IMR-90 (cell line): Measurements from ENCODE around the gene ZNF473. TPM values are rescaled to one million over a fixed set of nuclear protein-coding genes. Genes with fewer than 3 reads are reported as not detected.

Experiments
- ATAC-seq: fragments of 200-7000 bp; cut with Tn5 transposase; 2 replicates; pipeline ENCODE4 v1.9.1; 2020; ENCODE audit warnings: low read depth, mild to moderate bottlenecking, moderate library complexity
- BruUV-seq: library from RNA; stranded (reverse); fragments of 400-500 nt; replicated peaks from 2 replicates; lab custom pipeline; 2021; lab: Mats Ljungman, UMichigan
- CTCF ChIA-PET: fragments of 300-600 bp; formaldehyde crosslinking; extraction: SDS; loops from one replicate; lab custom pipeline; 2021; ENCODE audit warnings: antibody characterized with exemption; lab: Yijun Ruan, JAX
- POLR2A ChIA-PET: fragments of 300-600 bp; sonication (Branson Sonifier 250); formaldehyde crosslinking; loops from one replicate; lab custom pipeline; 2022; ENCODE audit warnings: antibody characterized with exemption; ENCODE audit not compliant: unreplicated experiment; lab: Charles Lee
- DNase-seq: peaks from one replicate; pipeline ENCODE4 v3.0.0; 2013
- H2AFZ ChIP-seq: replicated peaks from 2 replicates; pipeline ENCODE3; 2013; ENCODE audit warnings: low read length, mild to moderate bottlenecking; ENCODE audit not compliant: poor library complexity
- H2AK5ac ChIP-seq: 2 replicates; pipeline ENCODE4 v1.6.1; 2013; ENCODE audit warnings: low read depth, low read length, inconsistent platforms
- H2AK9ac ChIP-seq: replicated peaks from 2 replicates; pipeline ENCODE3; 2013; ENCODE audit warnings: mild to moderate bottlenecking, low read depth, low read length, moderate library complexity; ENCODE audit not compliant: poor library complexity
- H2BK120ac ChIP-seq: 2 replicates; pipeline ENCODE4 v1.6.1; 2013; ENCODE audit warnings: low read depth, low read length, inconsistent platforms
- H2BK15ac ChIP-seq: 3 replicates; pipeline ENCODE4 v1.6.1; 2013; ENCODE audit warnings: low read depth, low read length, inconsistent platforms
- H2BK20ac ChIP-seq: 2 replicates; pipeline ENCODE4 v1.6.1; 2013; ENCODE audit warnings: low read depth, mild to moderate bottlenecking, inconsistent platforms, low read length, moderate library complexity
- H2BK5ac ChIP-seq: 2 replicates; pipeline ENCODE4 v1.6.1; 2013; ENCODE audit warnings: mild to moderate bottlenecking, low read depth, low read length, inconsistent platforms; ENCODE audit not compliant: poor library complexity, severe bottlenecking
- H3K14ac ChIP-seq: replicated peaks from 2 replicates; pipeline ENCODE4 v1.6.1; 2013; ENCODE audit warnings: low read depth, low read length, inconsistent platforms
- H3K18ac ChIP-seq: 2 replicates; pipeline ENCODE4 v1.6.1; 2013; ENCODE audit warnings: low read depth, low read length, control low read depth
- H3K23ac ChIP-seq: 2 replicates; pipeline ENCODE4 v1.6.1; 2013; ENCODE audit warnings: low read depth, low read length, inconsistent platforms
- H3K27ac ChIP-seq: 2 replicates; pipeline ENCODE4 v1.5.1; 2013; ENCODE audit warnings: mild to moderate bottlenecking, control low read depth, low read length; ENCODE audit not compliant: insufficient read depth
- H3K27me3 ChIP-seq: 2 replicates; pipeline ENCODE4 v1.6.1; 2013; ENCODE audit warnings: low read length; ENCODE audit not compliant: control insufficient read depth, insufficient read depth
- H3K36me3 ChIP-seq: 2 replicates; pipeline ENCODE4 v1.6.1; 2013; ENCODE audit warnings: low read length, mixed read lengths; ENCODE audit not compliant: control insufficient read depth, insufficient read depth
- H3K4ac ChIP-seq: 2 replicates; pipeline ENCODE4 v1.6.1; 2013; ENCODE audit warnings: low read depth, low read length, inconsistent platforms
- H3K4me1 ChIP-seq: 2 replicates; pipeline ENCODE4 v1.6.1; 2013; ENCODE audit warnings: low read length, mixed read lengths; ENCODE audit not compliant: control insufficient read depth, insufficient read depth
- H3K4me2 ChIP-seq: 2 replicates; pipeline ENCODE4 v1.6.1; 2013; ENCODE audit warnings: low read depth, mild to moderate bottlenecking, control low read depth, low read length, moderate library complexity
- H3K4me3 ChIP-seq: 2 replicates; pipeline ENCODE4 v1.5.1; 2013; ENCODE audit warnings: low read depth, mild to moderate bottlenecking, control low read depth, low read length, moderate library complexity; ENCODE audit not compliant: insufficient read depth
- H3K56ac ChIP-seq: 2 replicates; pipeline ENCODE4 v1.6.1; 2013; ENCODE audit warnings: low read length, inconsistent platforms; ENCODE audit not compliant: insufficient read depth; ENCODE audit errors: extremely low read depth
- H3K79me1 ChIP-seq, 2 experiments: 2 replicates each; pipeline ENCODE4 v1.6.1; 2013; ENCODE audit warnings: low read length in 2 of 2, inconsistent platforms in 1 of 2, low read depth in 1 of 2
- H3K9ac ChIP-seq: 2 replicates; pipeline ENCODE4 v1.6.1; 2013; ENCODE audit warnings: low read depth, low read length, control low read depth
- H3K9me1 ChIP-seq: 2 replicates; pipeline ENCODE4 v1.6.1; 2013; ENCODE audit warnings: low read length, inconsistent platforms; ENCODE audit not compliant: insufficient read depth
- H3K9me3 ChIP-seq: 2 replicates; pipeline ENCODE4 v1.6.1; 2013; ENCODE audit warnings: low read length; ENCODE audit not compliant: control insufficient read depth, insufficient read depth
- H4K20me1 ChIP-seq: 2 replicates; pipeline ENCODE4 v1.6.1; 2013; ENCODE audit warnings: low read length, inconsistent platforms; ENCODE audit not compliant: insufficient read depth
- H4K5ac ChIP-seq: 2 replicates; pipeline ENCODE4 v1.6.1; 2013; ENCODE audit warnings: mild to moderate bottlenecking, low read depth, low read length, control low read depth
- H4K8ac ChIP-seq, 2 experiments: 2 replicates each; pipeline ENCODE4 v1.6.1; 2013; ENCODE audit warnings: low read depth in 2 of 2, low read length in 2 of 2, control low read depth in 1 of 2, inconsistent platforms in 1 of 2
- H4K91ac ChIP-seq: 2 replicates; pipeline ENCODE4 v1.6.1; 2013; ENCODE audit warnings: low read depth, low read length, inconsistent platforms; ENCODE audit not compliant: insufficient read depth
- BHLHE40 ChIP-seq: fragments of 150-350 bp; IDR thresholded peaks from 2 replicates; pipeline ENCODE4 v1.6.1; 2016; ENCODE audit warnings: mild to moderate bottlenecking, low read depth, low read length
- CEBPB ChIP-seq: IDR thresholded peaks from 2 replicates; pipeline ENCODE4 v1.6.1; 2012; ENCODE audit warnings: low read depth, low read length, improper control_type of control experiment
- CHD1 ChIP-seq: IDR thresholded peaks from 2 replicates; pipeline ENCODE4 v1.6.1; 2012; ENCODE audit warnings: low read depth, low read length, improper control_type of control experiment
- CTCF ChIP-seq: conservative IDR thresholded peaks from 2 replicates; pipeline ENCODE4 v1.5.1; 2012; ENCODE audit warnings: mild to moderate bottlenecking, low read depth, low read length, improper control_type of control experiment
- ELK1 ChIP-seq: fragments of 150-350 bp; IDR thresholded peaks from 2 replicates; pipeline ENCODE4 v1.6.1; 2016; ENCODE audit warnings: low read depth, mild to moderate bottlenecking, low read length, moderate library complexity, borderline replicate concordance
- FOS ChIP-seq: fragments of 150-350 bp; IDR thresholded peaks from 2 replicates; pipeline ENCODE4 v1.6.1; 2016; ENCODE audit warnings: low read depth, low read length
- MAFK ChIP-seq: IDR thresholded peaks from 2 replicates; pipeline ENCODE4 v1.6.1; 2012; ENCODE audit warnings: low read depth, low read length, improper control_type of control experiment
- MAZ ChIP-seq: IDR thresholded peaks from 2 replicates; pipeline ENCODE4 v1.6.1; 2012; ENCODE audit warnings: low read depth, mild to moderate bottlenecking, low read length, improper control_type of control experiment, moderate library complexity, borderline replicate concordance
- NFE2L2 ChIP-seq: fragments of 150-350 bp; IDR thresholded peaks from 2 replicates; pipeline ENCODE4 v1.6.1; 2016; ENCODE audit warnings: low read depth, mild to moderate bottlenecking, low read length
- POLR2A ChIP-seq: IDR thresholded peaks from 2 replicates; pipeline ENCODE4 v1.6.1; 2012; ENCODE audit warnings: mild to moderate bottlenecking, low read depth, low read length
- RCOR1 ChIP-seq: IDR thresholded peaks from 2 replicates; pipeline ENCODE4 v1.6.1; 2012; ENCODE audit warnings: mild to moderate bottlenecking, low read length, improper control_type of control experiment; ENCODE audit not compliant: insufficient replicate concordance
- RFX5 ChIP-seq: IDR thresholded peaks from 2 replicates; pipeline ENCODE4 v1.8.0; 2012; ENCODE audit warnings: low read depth, mild to moderate bottlenecking, low read length, moderate library complexity
- SMC3 ChIP-seq: fragments of 150-350 bp; IDR thresholded peaks from 2 replicates; pipeline ENCODE4 v1.6.1; 2016; ENCODE audit warnings: low read depth, mild to moderate bottlenecking, antibody characterized with exemption, low read length, moderate library complexity
- WGBS, 2 experiments: methylation state at CpG; one replicate each; pipeline versions ENCODE4 v1.1.5 to v1.1.7; 2013; ENCODE audit warnings: missing lambda C conversion rate in 2 of 2; ENCODE audit not compliant: insufficient read length in 1 of 2; ENCODE audit errors: extremely low coverage in 2 of 2; 5-methylcytosine and 5-hydroxymethylcytosine counted together
- dilution Hi-C: fragments of 300-500 bp; cut with HindIII; formaldehyde crosslinking; loops from one replicate; pipeline ENCODE4 v1.14.3; 2018; ENCODE audit warnings: low sequenced_read_pairs; ENCODE audit not compliant: unreplicated experiment
- in situ Hi-C: fragments of 300-500 bp; cut with MboI; formaldehyde crosslinking; loops from 3 replicates; pipeline ENCODE4 v1.14.3; 2019; ENCODE audit warnings: low sequenced_read_pairs, inconsistent platforms, mixed read lengths
- intact Hi-C: fragments of 100-400 bp; cut with micrococcal nuclease; formaldehyde crosslinking; loops from 2 replicates; pipeline ENCODE4 v1.10.0; 2022
- polyA plus RNA-seq, 3 experiments: library from polyadenylated mRNA; depleted of rRNA; stranded (reverse); fragments of >200 nt; gene quantifications; 2 replicates each; pipeline ENCODE4 v1.2.3, GENCODE V29; 2012; ENCODE audit warnings: low replicate concordance in 1 of 3
- total RNA-seq: library from RNA; depleted of rRNA; stranded (reverse); fragments of >200 nt; gene quantifications from 2 replicates; pipeline ENCODE4 v1.2.3, GENCODE V29; 2012
- TF ChIP-seq, protein P1 (sequence below): fragments of 150-350 bp; IDR thresholded peaks from 2 replicates; pipeline ENCODE4 v1.6.1; 2017; ENCODE audit warnings: mild to moderate bottlenecking, antibody characterized with exemption, low read length, low read depth

ZNF473 gene
- total and polyA plus RNA-seq, 2 of the 4 experiments (the other 2 are of a cell fraction) = 4.5 to 13.3 TPM

GRCh38 chr19:49981603-49982593 is 43.9 kb upstream of the ZNF473 start:
- H2BK5ac ChIP-seq = no peak overlapping the region
- no peak for TF ChIP-seq MAFK
- no peak for TF ChIP-seq CTCF
- TF ChIP-seq CHD1 = no peak
- TF ChIP-seq SMC3 = no peak
- TF ChIP-seq RCOR1 = no peak
- TF ChIP-seq BHLHE40 = no peak
- TF ChIP-seq NFE2L2 = no peak
- TF ChIP-seq POLR2A = no peak
- no peak for TF ChIP-seq FOS
- TF ChIP-seq MAZ = no peak
- TF ChIP-seq CEBPB = no peak
- TF ChIP-seq, protein P1, sequence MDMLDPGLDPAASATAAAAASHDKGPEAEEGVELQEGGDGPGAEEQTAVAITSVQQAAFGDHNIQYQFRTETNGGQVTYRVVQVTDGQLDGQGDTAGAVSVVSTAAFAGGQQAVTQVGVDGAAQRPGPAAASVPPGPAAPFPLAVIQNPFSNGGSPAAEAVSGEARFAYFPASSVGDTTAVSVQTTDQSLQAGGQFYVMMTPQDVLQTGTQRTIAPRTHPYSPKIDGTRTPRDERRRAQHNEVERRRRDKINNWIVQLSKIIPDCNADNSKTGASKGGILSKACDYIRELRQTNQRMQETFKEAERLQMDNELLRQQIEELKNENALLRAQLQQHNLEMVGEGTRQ = no peak
- no peak for TF ChIP-seq RFX5
- TF ChIP-seq ELK1 = no peak

More at GRCh38 chr19:49981603-49982593, 43.9 kb upstream of the ZNF473 start:
- dilution Hi-C loops = no loop called here
- no peak for ATAC-seq
- peaks cover 27% of the 10 kb centered on the region for H3K36me3 ChIP-seq
- no peak overlapping the region for H2BK20ac ChIP-seq
- intact Hi-C loops = no loop called here
- H2AFZ ChIP-seq = no peak overlapping the region
- no peak overlapping the region for H3K4ac ChIP-seq
- H4K91ac ChIP-seq = no peak overlapping the region
- DNase-seq = no peak
- H3K4me1 ChIP-seq = no peaks in the 10 kb centered on the region
- no peak overlapping the region for H3K4me2 ChIP-seq
- 93% methylated on average over 3 of the region's 21 CpGs; no CpG with 5 or more reads in 1 of the 2 experiments for WGBS, 2 experiments
- CTCF ChIA-PET = no interaction called here
- no peak overlapping the region for H2AK5ac ChIP-seq
- no peak overlapping the region for H2BK15ac ChIP-seq
- peaks cover 22% of the 10 kb centered on the region; the same call in 1 of the 2 replicates for H4K20me1 ChIP-seq
- no peak overlapping the region for H4K5ac ChIP-seq
- H3K4me3 ChIP-seq = no peak overlapping the region
- no peak overlapping the region for H3K9ac ChIP-seq
- H3K27ac ChIP-seq = no peak overlapping the region
- BruUV-seq = no TSS peak
- in situ Hi-C loops = loop anchor here (10.0 kb wide), 1 partner anchor 47 kb away; no protein-coding TSS in a partner anchor
- no peak overlapping the region for H3K56ac ChIP-seq
- POLR2A ChIA-PET = no interaction called here
- H4K8ac ChIP-seq = no peak overlapping the region
- no peaks in the 10 kb centered on the region for H3K27me3 ChIP-seq
- peaks cover 11% of the 10 kb centered on the region for H3K9me1 ChIP-seq
- no peaks in the 10 kb centered on the region for H3K9me3 ChIP-seq
- H2BK120ac ChIP-seq = no peak overlapping the region
- no peak overlapping the region for H3K23ac ChIP-seq
- peaks cover 0 to 6% of the 10 kb centered on the region in 2 experiments; a peak in 1 of 4 replicates for H3K79me1 ChIP-seq
- H2AK9ac ChIP-seq = no peak overlapping the region
- H3K18ac ChIP-seq = no peak overlapping the region
- no peak overlapping the region for H3K14ac ChIP-seq
